AG04450 (cell line): ENCODE data around the gene TBX6. TPM values are rescaled to one million over a fixed set of nuclear protein-coding genes. Genes with fewer than 3 reads are reported as not detected.
"Not testable (repeated sequence)": the region's sequence is repeated elsewhere in the genome, so short reads cannot be mapped to it uniquely, and the experiment has no call there.

Experiments
- CTCF ChIA-PET: fragments of 300-600, 350-600 bp; formaldehyde crosslinking; extraction: SDS; loops from one replicate; lab custom pipeline; 2022; ENCODE audit warnings: antibody characterized with exemption, inconsistent platforms; lab: Charles Lee
- POLR2A ChIA-PET: fragments of 350-600 bp; formaldehyde crosslinking; extraction: SDS; loops from one replicate; lab custom pipeline; 2021; ENCODE audit warnings: antibody characterized with exemption, inconsistent platforms; lab: Yijun Ruan, JAX
- DNase-seq: peaks from one replicate; pipeline ENCODE4 v3.0.0-alpha.2; 2011; ENCODE audit warnings: low read depth, low spot score
- H3K27ac ChIP-seq: one replicate; pipeline ENCODE4 v1.5.1; 2012; ENCODE audit warnings: low read depth, low read length, control low read depth
- H3K27me3 ChIP-seq: one replicate; pipeline ENCODE4 v1.6.0; 2012; ENCODE audit warnings: low read length; ENCODE audit not compliant: control insufficient read depth, insufficient read depth
- H3K4me3 ChIP-seq: 2 replicates; pipeline ENCODE4 v1.5.1; 2011; ENCODE audit warnings: mild to moderate bottlenecking, low read depth, low read length, control low read depth
- H3K9me3 ChIP-seq: 2 replicates; pipeline ENCODE4 v1.5.1; 2012; ENCODE audit warnings: low read length; ENCODE audit not compliant: control insufficient read depth, insufficient read depth
- CTCF ChIP-seq: IDR thresholded peaks from 2 replicates; pipeline ENCODE4 v1.5.1; 2011; ENCODE audit warnings: low read depth, low read length, control low read depth, inconsistent platforms
- polyA plus RNA-seq: library from polyadenylated mRNA; depleted of rRNA; stranded (reverse); fragments of >200 nt; gene quantifications from 2 replicates; pipeline ENCODE4 v1.2.3, GENCODE V29; 2011

Gene TBX6
- polyA plus RNA-seq, 1 experiment: not detected

GRCh38 chr16:30132591-30132990 lies 40.9 kb upstream of the TBX6 start:
- ChIA-PET POLR2A (no interaction called here), CTCF (no interaction called here)
- DNase-seq: no peak
- no peak overlapping the region for H3K4me3 ChIP-seq
- TF ChIP-seq CTCF: no peak
- no peaks in the 10 kb centered on the region for H3K9me3 ChIP-seq
- H3K27me3 ChIP-seq: no peaks in the 10 kb centered on the region
- no peak overlapping the region for H3K27ac ChIP-seq

GRCh38 chr16:30131869-30132475 lies 40.2 kb upstream of the TBX6 start:
- Histone ChIP-seq H3K4me3 (no peak overlapping the region), H3K9me3 (no peaks in the 10 kb centered on the region), H3K27me3 (no peaks in the 10 kb centered on the region), H3K27ac (no peak overlapping the region)
- ChIA-PET CTCF (no interaction called here), POLR2A (no interaction called here)
- no peak for TF ChIP-seq CTCF
- DNase-seq: no peak

GRCh38 chr16:30127993-30128392 lies 36.3 kb upstream of the TBX6 start:
- no peak overlapping the region for H3K27ac ChIP-seq
- no peak for TF ChIP-seq CTCF
- H3K27me3 ChIP-seq: no peaks in the 10 kb centered on the region
- H3K9me3 ChIP-seq: no peaks in the 10 kb centered on the region
- POLR2A ChIA-PET: no interaction called here
- DNase-seq: no peak
- no peak overlapping the region for H3K4me3 ChIP-seq
- CTCF ChIA-PET: no interaction called here

DNA sequence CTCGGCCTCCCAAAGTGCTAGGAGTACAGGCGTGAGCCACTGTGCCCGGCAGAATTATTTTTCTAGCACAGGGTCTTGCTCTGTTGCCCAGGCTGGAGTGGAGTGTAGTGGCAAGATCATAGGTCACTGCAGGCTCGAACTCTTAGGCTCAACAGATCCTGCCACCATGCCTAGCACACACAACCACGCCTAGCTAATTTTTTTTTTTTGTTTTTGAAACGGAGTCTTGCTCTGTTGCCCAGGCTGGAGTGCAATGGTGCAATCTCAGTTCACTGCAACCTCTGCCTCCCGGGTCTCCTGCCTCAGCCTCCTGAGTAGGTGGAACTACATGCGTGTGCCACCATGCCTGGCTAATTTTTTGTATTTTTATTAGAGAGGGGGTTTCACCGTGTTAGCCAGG lies 34.0 kb upstream of the TBX6 start:
- H3K4me3 ChIP-seq, H3K27ac ChIP-seq, POLR2A ChIA-PET, H3K27me3 ChIP-seq, CTCF ChIA-PET, H3K9me3 ChIP-seq, DNase-seq: not testable (repeated sequence)

DNA sequence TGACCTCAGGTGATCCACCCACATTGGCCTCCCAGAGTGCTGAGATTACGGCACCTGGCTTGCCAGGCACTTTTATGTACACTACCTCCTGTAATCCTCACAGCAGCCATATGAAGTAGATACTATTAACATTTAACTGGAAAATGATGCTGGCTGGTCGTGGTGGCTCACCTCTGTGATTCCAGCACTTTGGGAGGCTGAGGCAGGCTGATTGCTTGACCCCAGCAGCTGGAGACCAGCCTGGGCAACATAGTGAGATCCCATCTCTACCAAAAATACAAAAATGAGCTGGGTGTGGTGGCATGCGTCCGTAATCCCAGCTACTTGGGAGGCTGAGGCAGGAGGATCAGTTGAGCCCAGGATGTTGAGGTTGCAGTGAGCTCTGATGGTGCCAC lies 33.3 kb upstream of the TBX6 start:
- DNase-seq: no peak
- ChIA-PET POLR2A (no interaction called here), CTCF (no interaction called here)
- no peak for TF ChIP-seq CTCF
- no peak overlapping the region for H3K27ac ChIP-seq
- H3K4me3 ChIP-seq: no peak overlapping the region
- no peaks in the 10 kb centered on the region for H3K27me3 ChIP-seq
- H3K9me3 ChIP-seq: no peaks in the 10 kb centered on the region
